Uterus (tissue), 4 donors: ENCODE results near the gene MVP. TPM values are rescaled to one million over a fixed set of nuclear protein-coding genes. Genes with fewer than 3 reads are reported as not detected.

ENCODE experiments used
- DNase-seq, 2 donors: peaks; one replicate each; pipeline ENCODE4 v3.0.0-alpha.2; 2019 to 2020
- H3K27ac ChIP-seq, 2 donors: fragments of 200-600 bp; sonication (generic); 1 replicate in 1 of 2; 2 replicates in 1 of 2; pipeline ENCODE4 v1.5.1; 2016 to 2018
- H3K27me3 ChIP-seq, 2 donors: fragments of 200-600 bp; sonication (generic); one replicate each; pipeline ENCODE4 v1.5.1; 2018 to 2019; ENCODE audit warnings: control low read depth in 1 of 2
- H3K36me3 ChIP-seq, 2 donors: fragments of 200-600 bp; sonication (generic); one replicate each; pipeline ENCODE4 v1.5.1; 2019; ENCODE audit warnings: control low read depth in 1 of 2
- H3K4me1 ChIP-seq, 2 donors: fragments of 200-600 bp; sonication (generic); one replicate each; pipeline ENCODE4 v1.5.1; 2018 to 2019; ENCODE audit warnings: control low read depth in 1 of 2
- H3K4me3 ChIP-seq, 2 donors: fragments of 200-600 bp; sonication (generic); 1 replicate in 1 of 2; 2 replicates in 1 of 2; pipeline ENCODE4 v1.5.1; 2018 to 2019; ENCODE audit warnings: mild to moderate bottlenecking in 1 of 2
- H3K9me3 ChIP-seq, 2 donors: fragments of 200-600 bp; sonication (generic); one replicate each; pipeline ENCODE4 v1.5.1; 2019; ENCODE audit warnings: control low read depth in 1 of 2
- CTCF ChIP-seq, 4 experiments: fragments of 200-600 bp in 2 of 4; fragments of 450-650 bp in 2 of 4; sonication (generic) in 2 of 4; IDR thresholded peaks; one replicate each; pipeline ENCODE4 v1.5.1; 2016 to 2019; ENCODE audit warnings: antibody characterized with exemption in 4 of 4, mild to moderate bottlenecking in 2 of 4, moderate library complexity in 1 of 4
- POLR2A ChIP-seq, 2 donors: fragments of 450-650 bp; IDR thresholded peaks; one replicate each; pipeline ENCODE4 v1.6.1; 2016; ENCODE audit warnings: antibody characterized with exemption in 2 of 2, mild to moderate bottlenecking in 1 of 2, moderate library complexity in 1 of 2
- intact Hi-C: fragments of 100-400 bp; cut with DNase I; formaldehyde crosslinking; loops from one replicate; pipeline ENCODE4 v1.15.1; 2023; ENCODE audit warnings: low total_unique reads
- total RNA-seq, 4 donors: library from RNA; depleted of rRNA in 3 of 4; stranded (reverse); fragments of >200 nt in 3 of 4; gene quantifications; one replicate each; pipeline versions ENCODE4 v1.1.0 to v1.2.4, GENCODE V29; 2014 to 2023
- donor health status: DM: yes; HTN: yes; CAD: no.

Gene MVP
- total RNA-seq, 4 donors from 2014 or later = 38.4 to 132 (median 67.4) TPM

- Histone ChIP-seq H3K4me3 (no peak overlapping the region), H3K27ac (peak overlapping the region; percentile 96 to 99), H3K36me3 (no peaks in the 10 kb centered on the region), H3K9me3 (no peaks in the 10 kb centered on the region), H3K4me1 (peaks cover 11 to 39% of the 10 kb centered on the region in 2 donors), H3K27me3 (no peaks in the 10 kb centered on the region)
- peak; percentile 34 to 38 for DNase-seq
- intact Hi-C loops = no loop called here
- TF ChIP-seq CTCF (IDR thresholded peaks at IDR 0.05) (no peak), POLR2A (IDR thresholded peaks at IDR 0.05) (no peak)
These were observed 11.1 kb upstream of the MVP start for GRCh38 chr16:29809031-29809747.

- no peaks in the 10 kb centered on the region for H3K9me3 ChIP-seq
- peak; percentile 39 to 48 for DNase-seq
- peaks cover 11 to 39% of the 10 kb centered on the region in 2 donors for H3K4me1 ChIP-seq
- intact Hi-C loops = no loop called here
- H3K36me3 ChIP-seq = no peaks in the 10 kb centered on the region
- no peak for TF ChIP-seq CTCF (IDR thresholded peaks at IDR 0.05)
- TF ChIP-seq POLR2A (IDR thresholded peaks at IDR 0.05) = no peak
- H3K27ac ChIP-seq = peak overlapping the region; percentile 96 to 99
- no peak overlapping the region for H3K4me3 ChIP-seq
- H3K27me3 ChIP-seq = no peaks in the 10 kb centered on the region
These were observed 10.2 kb upstream of the MVP start for GRCh38 chr16:29809850-29810698.

GRCh38 chr16:29810699-29811169 is 9.5 kb upstream of the MVP start:
- no peaks in the 10 kb centered on the region for H3K27me3 ChIP-seq
- peaks cover 11 to 39% of the 10 kb centered on the region in 2 donors for H3K4me1 ChIP-seq
- H3K9me3 ChIP-seq = no peaks in the 10 kb centered on the region
- H3K27ac ChIP-seq = peak overlapping the region; percentile 96 to 99
- no peak for DNase-seq
- no peaks in the 10 kb centered on the region for H3K36me3 ChIP-seq
- intact Hi-C loops = no loop called here
- TF ChIP-seq POLR2A (IDR thresholded peaks at IDR 0.05) = no peak
- no peak for TF ChIP-seq CTCF (IDR thresholded peaks at IDR 0.05)
- peak overlapping the region in 1 of 2 donors; percentile 59 for H3K4me3 ChIP-seq

GRCh38 chr16:29811170-29811895 is 8.9 kb upstream of the MVP start:
- Histone ChIP-seq H3K27ac (peak overlapping the region; percentile 96 to 99), H3K36me3 (no peaks in the 10 kb centered on the region), H3K9me3 (no peaks in the 10 kb centered on the region), H3K27me3 (no peaks in the 10 kb centered on the region), H3K4me3 (peak overlapping the region; percentile 59 to 66), H3K4me1 (peaks cover 11 to 39% of the 10 kb centered on the region in 2 donors)
- no peak for TF ChIP-seq CTCF (IDR thresholded peaks at IDR 0.05)
- peak; percentile 34 to 39 for TF ChIP-seq POLR2A (IDR thresholded peaks at IDR 0.05)
- intact Hi-C loops = no loop called here
- peak; percentile 96 to 98 for DNase-seq
